Measurements from ENCODE around the gene MPP4.

Gene MPP4

GRCh38 chr2:201621293-201621999, 77.0 kb downstream of the MPP4 start:
- no peak for DNase-seq

- DNase-seq: peak; percentile 76
Measured at GRCh38 chr2:201618744-201619662, 79.4 kb downstream of the MPP4 start.

GRCh38 chr2:201608021-201608420, 90.4 kb downstream of the MPP4 start:
- DNase-seq: no peak

GRCh38 chr2:201607568-201607967, 90.9 kb downstream of the MPP4 start:
- no peak for DNase-seq

- no peak for DNase-seq
Measured at GRCh38 chr2:201600906-201601305, 97.5 kb downstream of the MPP4 start.

GRCh38 chr2:201597397-201597796, 101.0 kb downstream of the MPP4 start:
- DNase-seq: no peak

All from NCI-H345 (cell line).